Activated T-helper 1 cell treated with anti-CD3 and anti-CD28 coated beads, Interleukin-12 subunit alpha, Interleukin-12 subunit beta, Interleukin-2, Interleukin-4 antibody, amounts not matched to agents 30 ng/mL and 10 ng/mL and 1 ng/mL, durations not matched to agents 14 hours and 24 hours and 36 hours (primary cell): Measurements from ENCODE around the gene ACTRT1. TPM values are rescaled to one million over a fixed set of nuclear protein-coding genes. Genes with fewer than 3 reads are reported as not detected.

Experiments
- DNase-seq: peaks from one replicate; pipeline ENCODE4 v3.0.0; 2021; ENCODE audit warnings: low spot score
- H3K27ac Mint-ChIP-seq: one replicate; pipeline ENCODE4 v1.8.0; 2021; ENCODE audit warnings: mild to moderate bottlenecking, mixed read lengths
- H3K27me3 Mint-ChIP-seq: one replicate; pipeline ENCODE4 v1.8.0; 2022; ENCODE audit warnings: mild to moderate bottlenecking, moderate library complexity, mixed read lengths; ENCODE audit not compliant: insufficient read depth
- H3K36me3 Mint-ChIP-seq: one replicate; pipeline ENCODE4 v1.8.0; 2021; ENCODE audit warnings: low read depth, mixed read lengths
- H3K4me1 Mint-ChIP-seq: one replicate; pipeline ENCODE4 v1.8.0; 2021; ENCODE audit warnings: low read depth, mixed read lengths
- H3K4me3 Mint-ChIP-seq: one replicate; pipeline ENCODE4 v1.8.0; 2021; ENCODE audit warnings: mild to moderate bottlenecking, moderate library complexity, mixed read lengths
- H3K9me3 Mint-ChIP-seq: one replicate; pipeline ENCODE4 v1.8.0; 2021; ENCODE audit warnings: mixed read lengths
- intact Hi-C: fragments of 100-400 bp; cut with micrococcal nuclease; formaldehyde crosslinking; loops from one replicate; pipeline ENCODE4 v1.15.1; 2024
- total RNA-seq: library from RNA; stranded (reverse); gene quantifications from 2 replicates; pipeline ENCODE4 v1.2.3, GENCODE V29; 2022

ACTRT1 gene
- not detected in 2 replicates for total RNA-seq

DNA sequence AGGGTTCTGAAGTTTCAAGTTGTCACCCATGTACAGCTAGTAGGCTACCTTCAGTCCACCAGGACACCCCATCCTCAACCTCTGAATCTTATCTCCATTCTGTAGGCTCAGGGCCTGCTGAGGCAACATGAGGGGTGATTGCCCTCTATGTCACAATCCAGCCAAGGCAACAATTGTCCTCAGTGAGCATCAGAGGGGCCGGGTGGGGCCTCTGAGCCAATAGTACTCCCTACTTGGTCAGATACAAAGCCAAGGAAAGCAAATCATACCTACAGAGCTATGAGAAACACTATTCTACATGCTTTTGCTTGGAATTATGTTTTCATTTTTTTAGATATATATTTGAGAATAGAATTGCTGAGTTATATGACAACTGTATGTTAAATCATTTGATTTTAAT lies at the start of gene ACTRT1:
ACTRT1 (minus strand) TSS at position 101 of the 400 bp plus-strand sequence. CDS start 197 bp downstream, outside the sequence.
- Mint-ChIP-seq H3K4me1 (no peaks in the 10 kb centered on the region), H3K36me3 (no peaks in the 10 kb centered on the region), H3K9me3 (no peaks in the 10 kb centered on the region), H3K27me3 (no peaks in the 10 kb centered on the region), H3K4me3 (no peak within 1 kb of the TSS), H3K27ac (no peak within 1 kb of the TSS)
- no peak for DNase-seq
- intact Hi-C loops = no loop called here

DNA sequence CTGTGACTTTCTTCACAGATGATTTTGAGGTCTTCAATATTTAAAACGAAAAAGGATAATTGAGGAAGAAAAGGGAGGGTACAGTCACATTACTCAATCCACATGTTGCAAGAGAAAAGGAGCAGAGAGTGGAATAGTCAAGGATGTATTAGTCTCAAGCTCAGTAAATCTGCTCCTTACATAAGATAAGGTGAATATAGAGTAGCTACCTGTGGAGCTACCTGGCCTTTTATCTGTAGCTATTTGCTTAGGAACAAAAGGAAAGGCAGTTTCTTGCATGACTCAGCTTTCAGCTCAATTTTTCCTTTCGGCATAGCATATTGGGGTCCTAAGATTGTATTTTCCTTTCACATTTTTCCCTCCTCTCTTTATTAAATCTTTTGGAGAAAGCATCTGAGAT lies 26.3 kb upstream of the ACTRT1 start:
- H3K4me3 Mint-ChIP-seq = no peak overlapping the region

DNA sequence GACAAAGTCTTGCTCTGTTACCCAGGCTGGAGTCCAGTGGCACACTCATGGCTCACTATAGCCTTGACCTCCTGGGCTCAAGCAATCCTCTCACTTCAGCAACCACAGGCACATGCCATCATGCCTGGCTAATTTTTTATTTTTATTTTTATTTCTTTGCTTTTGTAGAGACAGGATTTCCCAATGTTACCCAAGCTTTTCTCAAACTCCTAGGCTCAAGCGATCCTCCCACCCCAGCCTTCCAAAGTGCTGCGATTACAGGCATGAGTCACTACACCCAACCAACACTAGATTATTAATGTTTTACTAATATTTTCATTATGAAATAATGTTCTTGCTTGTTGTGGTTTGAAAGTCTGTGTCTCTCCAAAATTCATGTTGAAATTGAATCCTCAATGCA lies 5.2 kb upstream of the ACTRT1 start:
- H3K4me3 Mint-ChIP-seq = no peak overlapping the region
- H3K36me3 Mint-ChIP-seq = no peaks in the 10 kb centered on the region
- intact Hi-C loops = no loop called here
- peaks cover 5% of the 10 kb centered on the region for H3K9me3 Mint-ChIP-seq
- H3K4me1 Mint-ChIP-seq = no peaks in the 10 kb centered on the region
- no peaks in the 10 kb centered on the region for H3K27me3 Mint-ChIP-seq
- no peak overlapping the region for H3K27ac Mint-ChIP-seq
- no peak for DNase-seq

More for the DNA sequence above, 26.3 kb upstream of the ACTRT1 start:
- Mint-ChIP-seq H3K4me1 (no peaks in the 10 kb centered on the region), H3K27me3 (no peaks in the 10 kb centered on the region), H3K9me3 (no peaks in the 10 kb centered on the region), H3K36me3 (no peaks in the 10 kb centered on the region), H3K27ac (no peak overlapping the region)
- intact Hi-C loops = no loop called here
- no peak for DNase-seq

DNA sequence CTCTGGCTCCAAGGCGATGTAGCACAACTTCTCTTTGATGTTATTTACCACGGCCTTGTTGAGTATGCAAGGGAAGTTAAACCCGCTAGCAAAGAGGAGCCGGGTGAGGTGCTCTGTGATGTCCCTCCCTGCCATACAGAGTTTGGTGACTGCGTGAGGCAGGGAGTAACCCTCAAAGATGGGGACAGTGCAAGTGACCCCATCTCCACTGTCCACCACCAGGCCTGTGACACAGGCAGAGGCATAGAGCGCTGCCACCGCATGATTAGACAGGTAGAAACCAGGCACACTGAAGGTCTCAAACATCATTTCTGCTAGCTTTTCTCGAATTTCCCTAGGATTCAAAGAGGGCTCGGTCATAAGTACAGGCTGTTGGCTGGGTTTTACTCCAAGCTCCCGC lies 677 bp downstream of the ACTRT1 start:
- no peaks in the 10 kb centered on the region for H3K27me3 Mint-ChIP-seq
- no peak for DNase-seq
- no peaks in the 10 kb centered on the region for H3K9me3 Mint-ChIP-seq
- intact Hi-C loops = no loop called here
- no peak overlapping the region for H3K4me3 Mint-ChIP-seq
- H3K36me3 Mint-ChIP-seq = no peaks in the 10 kb centered on the region
- H3K4me1 Mint-ChIP-seq = no peaks in the 10 kb centered on the region
- H3K27ac Mint-ChIP-seq = no peak overlapping the region

DNA sequence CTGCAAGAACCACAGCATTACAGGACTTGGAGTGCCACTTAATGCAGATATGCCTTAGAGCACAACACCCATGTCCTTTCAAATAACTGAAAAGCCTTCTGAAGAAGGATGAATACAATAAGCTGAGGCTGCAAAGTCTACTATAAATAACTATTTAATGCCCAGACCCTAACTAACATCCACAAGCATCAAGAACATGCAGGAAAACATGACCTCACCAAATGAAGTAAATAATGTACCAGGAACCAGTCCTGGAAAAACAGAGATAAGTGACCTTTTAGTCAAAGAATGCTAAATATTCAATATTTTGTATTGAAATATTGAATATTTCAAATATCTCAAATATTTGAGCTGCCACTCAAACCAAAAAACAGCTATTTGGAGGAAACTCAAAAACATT lies 16.9 kb downstream of the ACTRT1 start:
- Mint-ChIP-seq H3K36me3 (no peaks in the 10 kb centered on the region), H3K4me1 (no peaks in the 10 kb centered on the region), H3K4me3 (no peak overlapping the region), H3K27me3 (no peaks in the 10 kb centered on the region), H3K27ac (no peak overlapping the region), H3K9me3 (no peaks in the 10 kb centered on the region)
- no peak for DNase-seq
- intact Hi-C loops = no loop called here

DNA sequence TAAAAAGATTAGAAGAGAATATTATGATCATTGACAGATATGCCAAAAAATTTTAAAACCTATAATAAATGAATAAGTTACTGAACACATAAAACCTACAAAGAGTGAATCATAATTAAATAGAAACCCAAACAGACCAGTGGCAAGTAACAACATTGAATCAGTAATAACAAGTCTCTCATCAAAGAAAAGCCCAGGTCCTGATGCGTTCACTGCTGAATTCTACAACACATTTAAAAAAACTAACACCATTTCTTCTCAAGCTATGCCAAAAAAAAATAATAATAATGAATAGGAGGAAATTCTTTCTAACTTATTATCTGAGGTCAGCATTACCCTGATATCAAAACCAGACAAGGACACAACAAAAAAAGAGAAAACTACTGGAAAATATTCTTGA lies 30.6 kb downstream of the ACTRT1 start:
- Mint-ChIP-seq H3K27me3 (no peaks in the 10 kb centered on the region), H3K9me3 (no peaks in the 10 kb centered on the region), H3K27ac (no peak overlapping the region), H3K4me3 (no peak overlapping the region), H3K36me3 (no peaks in the 10 kb centered on the region), H3K4me1 (no peaks in the 10 kb centered on the region)
- DNase-seq = no peak
- intact Hi-C loops = no loop called here

DNA sequence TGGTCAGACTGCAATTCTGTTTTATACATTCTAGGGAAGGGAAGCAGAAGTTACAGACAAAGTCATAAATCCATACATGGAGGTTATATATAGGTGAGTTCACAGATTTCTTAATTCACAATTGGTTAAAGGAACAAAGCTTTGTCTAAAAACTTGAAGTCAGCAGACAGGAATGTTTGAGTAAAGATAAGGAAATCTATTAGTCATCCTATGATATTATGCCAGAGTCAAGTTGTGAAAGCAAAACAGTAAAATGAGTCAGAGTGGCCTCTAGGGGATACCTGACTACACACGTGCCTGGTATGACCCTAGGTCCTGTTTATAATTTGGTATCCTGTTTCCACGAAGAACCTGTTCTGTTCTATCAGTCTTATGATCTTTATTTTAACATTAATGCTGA lies 31.5 kb downstream of the ACTRT1 start:
- DNase-seq = no peak
- Mint-ChIP-seq H3K27ac (no peak overlapping the region), H3K27me3 (no peaks in the 10 kb centered on the region)

DNA sequence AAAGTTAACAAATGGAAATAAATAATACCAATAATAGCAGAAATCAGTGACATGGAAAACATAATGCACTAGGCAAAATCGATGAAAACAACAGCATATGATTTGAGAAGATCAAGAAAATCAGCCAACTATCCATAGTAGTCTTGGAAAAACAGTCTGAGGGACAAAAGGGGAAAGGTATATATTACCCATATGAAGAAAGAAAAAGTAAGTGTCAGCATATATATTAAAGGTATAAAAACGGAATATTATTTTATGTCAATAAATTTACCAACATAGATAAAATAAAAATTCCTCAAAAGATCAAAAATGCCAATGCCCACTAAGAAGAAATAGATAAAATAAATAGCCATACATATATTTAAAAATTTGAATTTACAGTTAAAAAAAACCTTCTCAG lies 33.0 kb downstream of the ACTRT1 start:
- Mint-ChIP-seq H3K4me1 (no peaks in the 10 kb centered on the region), H3K36me3 (no peaks in the 10 kb centered on the region), H3K9me3 (peaks cover 6% of the 10 kb centered on the region), H3K27ac (no peak overlapping the region), H3K27me3 (no peaks in the 10 kb centered on the region), H3K4me3 (no peak overlapping the region)
- DNase-seq = no peak
- intact Hi-C loops = no loop called here

More for the DNA sequence above, 31.5 kb downstream of the ACTRT1 start:
- intact Hi-C loops = no loop called here
- no peak overlapping the region for H3K4me3 Mint-ChIP-seq
- peaks cover 1% of the 10 kb centered on the region for H3K9me3 Mint-ChIP-seq
- no peaks in the 10 kb centered on the region for H3K36me3 Mint-ChIP-seq
- no peaks in the 10 kb centered on the region for H3K4me1 Mint-ChIP-seq

DNA sequence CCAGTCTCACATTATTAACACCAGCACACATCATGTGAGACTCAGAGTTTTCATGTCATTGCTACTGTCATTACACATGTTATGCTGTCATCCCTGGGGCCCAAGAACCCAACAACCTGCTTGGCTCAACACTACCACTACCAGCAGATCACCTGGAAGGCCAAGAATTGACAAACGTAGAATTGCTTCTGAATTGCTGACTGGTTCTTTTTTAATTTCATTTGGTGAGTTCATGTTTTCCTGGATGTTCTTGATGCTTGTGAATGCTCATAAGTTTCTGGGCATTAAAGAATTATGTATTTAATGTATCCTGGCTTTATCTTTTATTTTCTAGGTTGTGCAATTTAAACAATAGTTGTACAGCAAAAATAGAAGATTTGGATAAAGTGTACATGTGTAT lies 40.2 kb downstream of the ACTRT1 start:
- no peaks in the 10 kb centered on the region for H3K36me3 Mint-ChIP-seq
- DNase-seq = no peak
- H3K4me3 Mint-ChIP-seq = no peak overlapping the region
- no peaks in the 10 kb centered on the region for H3K4me1 Mint-ChIP-seq
- no peak overlapping the region for H3K27ac Mint-ChIP-seq
- H3K9me3 Mint-ChIP-seq = peaks cover 6% of the 10 kb centered on the region
- H3K27me3 Mint-ChIP-seq = no peaks in the 10 kb centered on the region
- intact Hi-C loops = no loop called here

DNA sequence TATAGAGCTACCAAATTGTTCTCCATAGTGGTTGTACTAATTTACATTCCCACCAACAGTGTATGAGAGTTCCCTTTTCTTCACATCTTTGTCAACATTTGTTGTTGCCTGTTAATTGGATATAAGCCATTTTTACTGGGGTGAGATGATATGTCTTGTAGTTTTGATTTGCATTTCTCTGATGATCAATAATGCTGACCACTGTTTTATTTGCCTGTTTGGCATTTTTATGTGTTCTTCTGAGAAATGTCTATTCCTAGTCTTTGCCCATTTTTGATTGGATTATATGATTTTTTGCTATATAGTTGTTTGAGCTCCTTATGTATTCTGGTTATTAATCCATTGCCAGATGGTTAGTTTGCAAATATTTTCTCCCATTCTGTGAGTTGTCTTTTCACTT lies 44.3 kb downstream of the ACTRT1 start:
- Mint-ChIP-seq H3K36me3 (no peaks in the 10 kb centered on the region), H3K4me1 (no peaks in the 10 kb centered on the region), H3K4me3 (no peak overlapping the region), H3K27me3 (no peaks in the 10 kb centered on the region), H3K9me3 (no peaks in the 10 kb centered on the region), H3K27ac (no peak overlapping the region)
- intact Hi-C loops = no loop called here
- no peak for DNase-seq
